ENCODE results near the gene TFAP2E.

DNA sequence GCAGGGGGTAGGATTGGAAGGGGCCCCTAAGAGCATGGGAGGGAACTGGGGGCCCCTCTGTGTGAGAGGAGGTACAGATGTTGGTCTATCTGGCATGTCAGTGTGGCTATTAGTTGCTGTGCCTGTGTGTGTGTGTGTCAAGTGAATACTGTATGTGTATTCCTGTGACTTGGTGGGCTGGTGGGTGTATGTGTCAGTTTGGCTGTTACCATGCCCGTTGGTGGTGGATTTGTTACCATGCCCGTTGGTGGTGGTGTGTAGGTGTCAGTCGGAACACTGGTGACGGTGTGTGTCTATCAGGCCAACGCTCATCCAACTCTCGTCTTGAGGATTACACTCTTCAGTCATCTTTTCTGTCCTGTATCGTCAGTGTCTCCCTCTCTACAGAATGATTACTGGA is 22.6 kb downstream of the TFAP2E start:
- no peak for TF ChIP-seq POLR2A (IDR thresholded peaks at IDR 0.05; ENCODE audit: low read depth, low read length)
- TF ChIP-seq TAF1 (IDR thresholded peaks at IDR 0.05; ENCODE audit: low read depth, low read length), result no peak
